ENCODE data around the gene RAP1GAP. TPM values are rescaled to one million over a fixed set of nuclear protein-coding genes. Genes with fewer than 3 reads are reported as not detected.
A peak's percentile ranks its signal among the peaks of the same experiment; 100 is the strongest.
"Not testable (repeated sequence)": the region's sequence is repeated elsewhere in the genome, so short reads cannot be mapped to it uniquely, and the experiment has no call there.

Gene RAP1GAP
- polyA plus RNA-seq, 3 donors, result 16.9 to 23.3 (median 20.7) TPM

DNA sequence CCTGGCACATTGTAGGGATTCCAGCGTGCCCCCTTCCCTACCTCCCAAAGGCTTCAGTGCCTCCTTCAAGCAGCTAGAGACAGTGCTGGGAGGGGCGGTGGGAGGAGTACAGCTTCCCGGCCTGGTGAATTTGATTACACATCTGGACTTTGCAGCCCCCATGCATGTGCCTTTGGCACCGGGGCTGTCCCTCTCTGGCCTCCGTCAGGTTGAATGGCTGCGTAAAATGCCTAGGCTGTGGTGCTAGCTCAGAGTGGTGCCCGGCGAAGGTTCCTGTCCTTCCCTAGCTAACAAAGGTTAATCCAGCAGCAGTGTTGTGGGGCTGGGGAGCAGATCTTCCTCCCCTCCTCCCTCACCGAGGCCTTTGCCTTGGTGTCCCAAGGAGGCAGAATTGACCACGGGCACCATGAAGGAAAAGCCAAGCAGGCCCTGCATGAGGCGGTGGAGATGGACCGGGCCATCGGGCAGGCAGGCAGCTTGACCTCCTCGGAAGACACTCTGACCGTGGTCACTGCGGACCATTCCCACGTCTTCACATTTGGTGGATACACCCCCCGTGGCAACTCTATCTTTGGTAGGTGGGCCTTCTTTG lies 93.7 kb downstream of the RAP1GAP start:
- DNase-seq (ENCODE audit: low read depth in 3 of 3, low spot score in 2 of 3), result no peak

DNA sequence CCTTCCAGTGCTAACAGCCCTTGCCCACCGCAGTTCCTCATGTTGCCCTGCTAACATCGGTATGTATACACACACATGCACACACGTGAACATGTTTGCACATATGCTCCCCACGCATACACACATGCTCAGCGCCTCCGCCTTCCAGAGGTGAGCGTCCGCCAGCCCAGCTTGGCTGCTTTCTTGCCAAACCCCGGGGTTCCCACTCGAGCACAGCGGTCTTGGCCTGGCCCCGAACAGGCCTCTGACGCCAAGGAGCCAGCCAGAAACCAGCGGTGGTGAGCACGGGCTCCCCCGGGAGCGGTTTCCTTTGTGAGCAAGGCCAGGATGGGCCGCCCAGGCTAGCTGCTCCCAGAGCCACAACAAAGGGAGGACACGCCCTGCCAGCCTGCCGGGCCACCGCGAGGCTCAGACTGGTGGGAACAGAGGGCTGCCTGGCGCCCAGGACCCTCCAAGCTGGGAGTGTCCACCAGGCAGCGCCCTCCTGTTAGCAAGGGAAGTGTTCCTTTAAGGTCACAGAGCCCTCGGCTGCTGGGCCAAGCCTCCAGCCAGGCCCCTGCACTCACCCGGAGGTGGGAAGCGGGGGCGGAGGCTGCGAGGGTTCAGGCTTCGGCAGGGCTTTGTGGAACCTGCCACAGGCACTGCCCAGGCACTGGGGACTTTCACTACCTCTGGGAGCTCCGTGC lies 94.5 kb downstream of the RAP1GAP start:
- DNase-seq (ENCODE audit: low read depth in 3 of 3, low spot score in 2 of 3), result no peak

DNA sequence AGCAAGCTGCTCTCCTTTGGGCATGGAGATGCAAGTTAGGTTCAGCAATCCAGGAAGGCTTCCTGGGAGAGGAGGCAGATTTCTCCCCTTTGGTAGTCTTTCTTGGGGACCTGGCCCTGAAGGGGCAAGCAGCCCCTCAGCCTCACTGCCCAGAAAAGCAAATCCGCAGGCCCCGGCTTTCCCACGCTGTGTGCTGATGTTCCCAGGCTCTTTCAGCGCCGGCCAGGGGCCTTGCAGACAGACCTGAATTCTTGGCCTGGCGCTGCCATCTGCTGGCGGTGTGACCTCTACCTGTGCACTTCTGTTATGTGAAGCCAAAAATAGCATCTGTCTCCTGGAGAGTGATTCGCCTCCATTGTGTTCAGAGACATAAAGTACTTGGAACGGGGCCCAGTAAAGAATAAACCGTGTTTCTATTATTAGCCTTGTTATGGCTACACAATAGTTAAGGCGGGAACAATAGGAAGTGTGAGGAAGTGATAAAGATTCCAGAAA lies 95.1 kb downstream of the RAP1GAP start:
- DNase-seq (ENCODE audit: low read depth in 3 of 3, low spot score in 2 of 3), result peak; percentile 41 to 57 (median 55)

DNA sequence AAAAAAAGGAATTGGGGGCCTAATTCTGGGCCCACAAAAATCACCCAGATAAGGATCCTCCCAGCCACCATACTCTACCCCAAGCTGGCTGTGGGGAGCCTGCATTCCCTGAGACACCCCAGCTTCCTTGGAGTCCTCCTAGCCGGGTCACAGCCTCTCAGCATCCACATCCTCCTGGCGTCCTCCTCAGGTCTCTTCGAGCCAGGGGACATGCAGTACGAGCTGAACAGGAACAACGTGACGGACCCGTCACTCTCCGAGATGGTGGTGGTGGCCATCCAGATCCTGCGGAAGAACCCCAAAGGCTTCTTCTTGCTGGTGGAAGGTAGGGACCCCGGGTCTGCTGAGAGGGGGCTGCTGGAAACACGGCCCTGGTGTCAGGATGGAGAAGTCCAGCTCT lies 95.7 kb downstream of the RAP1GAP start:
- no peak for DNase-seq (ENCODE audit: low read depth in 3 of 3, low spot score in 2 of 3)

DNA sequence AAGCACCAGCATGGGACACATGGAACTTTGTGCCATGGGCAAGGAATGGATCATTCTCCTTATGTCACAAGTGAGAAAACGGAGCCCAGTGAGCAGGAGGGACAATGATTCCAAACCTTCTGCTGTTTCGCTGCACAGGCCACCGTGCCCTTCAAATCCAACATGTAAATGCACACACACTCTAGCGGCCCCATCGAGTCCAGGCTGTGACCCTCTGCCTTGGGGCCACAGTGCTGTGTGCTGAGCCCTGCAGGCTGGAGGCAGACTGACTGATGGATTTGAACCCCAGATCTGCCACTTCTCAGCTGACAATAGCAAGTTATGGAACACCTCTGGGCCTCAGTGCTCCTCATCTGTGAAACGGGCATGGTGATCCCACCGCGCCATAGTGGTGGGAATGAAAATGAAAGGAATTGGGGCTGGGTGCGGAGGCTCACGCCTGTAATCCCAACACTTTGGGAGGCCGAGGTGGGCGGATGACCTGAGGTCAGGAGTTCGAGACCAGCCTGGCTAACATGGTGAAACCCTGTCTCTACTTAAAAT lies 96.4 kb downstream of the RAP1GAP start:
- no peak for DNase-seq (ENCODE audit: low read depth in 3 of 3, low spot score in 2 of 3)

DNA sequence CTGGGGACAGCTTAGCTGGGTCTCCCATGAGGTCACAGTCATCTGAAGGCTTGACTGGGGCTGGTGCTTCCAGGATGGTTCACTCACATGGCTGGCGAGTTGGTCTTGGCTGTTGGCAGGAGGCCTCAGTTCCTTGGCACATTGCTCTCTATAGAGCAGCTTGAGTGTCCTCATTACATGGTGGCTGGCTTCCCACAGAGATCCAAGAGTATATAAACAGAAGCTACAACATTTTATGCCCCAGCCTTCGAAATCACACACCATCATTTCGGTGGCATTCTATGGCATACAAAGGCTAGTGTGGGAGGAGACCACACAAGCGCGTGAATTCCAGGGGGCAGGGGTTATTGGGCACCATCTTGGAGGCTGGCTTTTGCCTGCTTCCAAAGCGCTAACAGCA lies 96.9 kb downstream of the RAP1GAP start:
- no peak for DNase-seq (ENCODE audit: low read depth in 3 of 3, low spot score in 2 of 3)

DNA sequence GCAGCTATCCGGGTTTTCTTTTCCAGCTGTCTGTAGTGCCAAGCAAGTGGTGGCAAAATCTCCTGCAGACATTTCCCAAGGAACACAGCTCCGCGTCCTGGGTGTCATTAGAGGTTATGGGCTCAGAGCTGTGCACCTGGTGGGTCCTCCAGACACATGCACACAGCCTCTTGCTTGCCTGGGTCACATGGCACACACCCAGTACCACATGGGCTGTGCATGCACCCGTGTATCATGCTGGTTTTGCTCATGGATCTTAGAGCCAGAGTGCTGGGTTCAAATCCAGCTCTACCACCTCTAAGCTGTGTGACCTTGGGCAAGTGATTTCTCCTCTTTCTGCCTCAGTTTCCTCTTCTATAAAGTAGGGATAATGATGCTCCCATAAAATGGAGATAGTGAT lies 98.3 kb downstream of the RAP1GAP start:
- no peak for DNase-seq (ENCODE audit: low read depth in 3 of 3, low spot score in 2 of 3)

DNA sequence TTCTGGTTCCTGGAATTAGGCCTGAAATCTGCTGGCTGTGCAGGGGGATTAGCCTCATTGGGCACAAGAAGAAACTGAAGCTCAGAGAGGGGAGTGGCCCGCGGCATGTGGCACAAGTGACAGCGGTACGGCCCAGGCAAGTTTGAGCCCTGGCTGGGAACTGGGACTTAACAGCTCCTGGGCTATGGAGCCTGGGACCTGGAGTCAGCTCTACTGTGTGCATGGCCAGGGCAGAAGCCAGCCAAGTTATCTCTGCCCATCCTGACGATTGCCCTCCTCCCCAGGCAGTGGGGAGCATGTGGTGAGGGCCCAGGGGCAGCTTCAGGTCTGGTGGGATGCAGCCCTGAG lies 98.7 kb downstream of the RAP1GAP start:
- DNase-seq (ENCODE audit: low read depth in 3 of 3, low spot score in 2 of 3), result no peak

DNA sequence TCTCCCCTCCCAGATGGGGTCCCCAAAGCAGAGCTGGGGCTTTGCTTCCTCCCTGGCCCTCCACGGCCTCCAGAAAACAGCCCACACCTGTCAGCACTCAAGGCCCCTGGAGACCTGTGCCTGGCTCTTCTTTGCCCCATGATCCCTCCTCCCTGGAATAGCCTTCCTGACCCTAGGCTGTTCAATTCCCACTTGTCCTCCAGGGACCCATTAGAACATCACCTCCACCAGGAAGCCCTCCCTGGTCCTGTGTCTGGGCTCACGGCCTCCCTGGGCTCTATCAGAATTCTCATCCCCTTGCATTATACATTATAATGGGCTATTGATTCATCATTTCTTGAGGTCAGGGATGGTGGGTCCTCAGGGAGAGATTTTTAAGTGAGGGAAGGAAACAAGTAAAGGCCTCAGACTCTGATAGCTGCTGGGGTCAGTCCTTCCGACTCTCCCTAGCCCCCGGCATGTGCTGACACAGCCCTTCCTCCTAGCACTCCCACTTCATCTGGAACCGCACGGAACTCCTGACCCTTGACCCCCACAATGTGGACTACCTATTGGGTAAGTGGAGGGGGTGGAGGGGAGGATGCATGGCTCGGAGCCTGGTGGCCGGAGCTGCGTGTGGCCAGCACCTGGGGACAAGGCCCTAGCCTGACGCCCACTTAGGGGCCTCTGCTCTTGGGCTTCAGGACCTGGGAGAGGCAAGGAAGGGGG lies 99.2 kb downstream of the RAP1GAP start:
- no peak for DNase-seq (ENCODE audit: low read depth in 3 of 3, low spot score in 2 of 3)

DNA sequence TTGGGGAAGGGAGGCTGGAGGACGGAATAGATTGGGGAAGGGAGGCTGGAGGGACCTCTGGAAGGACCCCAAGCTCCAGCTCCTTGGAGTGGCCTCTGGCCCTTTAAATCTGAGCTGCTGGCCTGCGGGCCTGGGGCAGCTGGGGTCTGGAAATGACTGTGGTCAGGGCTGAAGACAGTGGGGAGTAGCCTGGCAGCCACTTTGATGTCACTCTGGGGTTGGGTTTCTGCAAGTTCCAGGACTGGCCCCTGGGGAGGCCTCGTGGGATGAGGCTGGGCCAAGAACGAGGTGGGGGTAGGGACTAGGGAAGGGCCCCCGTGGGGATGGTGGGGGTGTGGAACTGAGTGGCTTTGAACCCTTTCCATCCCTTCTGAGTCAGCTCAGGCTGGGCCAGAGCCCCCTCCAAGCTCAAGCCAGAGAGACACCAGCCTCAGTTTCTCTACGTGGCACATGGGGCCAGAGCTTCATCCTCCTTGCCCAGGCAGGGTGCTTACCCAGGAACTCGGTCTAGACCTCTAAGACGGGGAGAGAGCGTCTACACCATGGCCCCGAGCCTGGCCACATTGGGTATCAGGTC lies 100.3 kb downstream of the RAP1GAP start:
- DNase-seq (ENCODE audit: low read depth in 3 of 3, low spot score in 2 of 3), result no peak

DNA sequence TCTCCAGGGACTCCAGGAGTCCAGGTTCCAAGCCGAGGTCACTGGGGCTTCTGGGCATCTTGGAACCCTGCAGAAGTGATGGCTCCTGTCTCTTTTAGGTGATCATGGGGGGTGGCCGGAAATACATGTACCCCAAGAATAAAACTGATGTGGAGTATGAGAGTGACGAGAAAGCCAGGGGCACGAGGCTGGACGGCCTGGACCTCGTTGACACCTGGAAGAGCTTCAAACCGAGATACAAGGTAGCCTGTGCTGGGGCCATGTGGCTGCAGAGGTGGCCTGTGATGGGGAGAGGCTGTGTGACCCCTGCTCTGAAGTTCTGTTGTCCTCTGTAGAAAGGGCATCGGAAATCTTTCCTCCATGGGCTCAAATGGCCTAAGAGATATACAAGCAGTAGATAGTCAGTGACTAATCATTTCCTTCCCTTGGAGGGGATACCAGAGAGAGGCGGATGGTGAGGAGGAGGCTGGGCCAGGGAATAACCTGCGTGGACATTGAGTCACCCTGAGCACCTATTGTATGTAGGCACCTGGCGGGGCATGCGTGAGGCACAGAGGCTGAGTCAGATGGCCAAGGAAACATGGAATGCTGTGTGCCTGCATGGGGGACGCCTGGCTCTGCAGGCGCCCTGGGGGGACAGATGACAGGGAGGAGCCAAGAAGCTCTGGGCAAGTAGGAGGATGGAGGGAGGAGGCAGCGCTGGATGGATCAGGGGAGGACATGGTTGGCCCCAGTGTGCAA lies 101.0 kb downstream of the RAP1GAP start:
- no peak for DNase-seq (ENCODE audit: low read depth in 3 of 3, low spot score in 2 of 3)

DNA sequence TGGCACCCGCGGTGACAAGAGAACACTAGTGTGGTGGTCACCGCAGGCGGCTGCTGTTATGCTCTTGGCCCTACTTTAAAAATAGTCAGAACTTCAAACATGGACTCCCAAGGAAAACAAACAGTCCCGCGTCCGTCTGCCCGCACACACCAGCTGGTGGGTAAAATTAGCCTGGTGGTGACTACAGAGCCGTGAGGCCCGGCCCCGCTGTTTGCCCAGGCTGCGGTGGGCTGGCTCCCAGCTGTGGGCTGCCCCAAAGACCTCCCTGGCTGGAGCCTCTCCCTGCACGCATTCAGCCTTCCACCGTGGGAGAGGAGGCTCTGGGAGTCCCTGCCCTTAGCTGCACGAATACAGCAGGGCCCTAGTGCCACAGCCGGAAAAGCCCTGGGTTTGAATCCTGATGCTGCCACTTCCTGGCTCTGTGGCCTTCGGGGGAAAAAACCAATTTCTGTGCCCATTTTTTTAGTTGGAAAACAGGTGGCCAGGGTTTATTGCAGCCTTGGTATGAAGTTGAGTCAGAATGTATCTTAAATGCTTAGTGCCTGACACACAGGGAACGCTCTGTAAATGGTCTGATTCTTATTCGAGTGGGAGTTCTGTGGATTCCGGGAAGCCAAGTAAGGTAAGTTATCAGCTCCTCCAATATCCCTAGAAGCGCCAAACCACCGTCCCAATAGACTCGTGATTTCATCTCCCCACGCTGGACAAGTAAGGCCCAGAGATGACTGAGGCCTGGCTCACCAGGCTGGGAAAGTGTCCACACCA lies 101.7 kb downstream of the RAP1GAP start:
- DNase-seq (ENCODE audit: low read depth in 3 of 3, low spot score in 2 of 3), result no peak

DNA sequence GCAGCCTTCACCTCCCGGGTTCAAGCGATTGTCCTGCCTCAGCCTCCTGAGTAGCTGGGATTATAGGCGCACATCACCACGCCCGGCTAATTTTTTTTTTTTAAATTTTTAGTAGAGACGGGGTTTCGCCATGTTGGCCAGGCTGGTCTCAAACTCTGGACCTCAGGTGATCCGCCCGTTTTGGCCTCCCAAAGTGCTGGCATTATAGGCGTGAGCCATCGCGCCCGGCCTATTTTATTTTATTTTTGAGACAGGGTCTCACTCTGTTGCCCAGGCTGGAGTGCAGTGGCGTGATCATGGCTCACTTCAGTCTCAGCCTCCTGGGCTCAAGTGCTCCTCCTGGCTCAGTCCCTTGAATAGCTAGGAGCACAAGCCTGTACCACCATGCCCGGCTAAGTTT lies 102.8 kb downstream of the RAP1GAP start:
- DNase-seq (ENCODE audit: low read depth in 3 of 3, low spot score in 2 of 3), result not testable (repeated sequence)

DNA sequence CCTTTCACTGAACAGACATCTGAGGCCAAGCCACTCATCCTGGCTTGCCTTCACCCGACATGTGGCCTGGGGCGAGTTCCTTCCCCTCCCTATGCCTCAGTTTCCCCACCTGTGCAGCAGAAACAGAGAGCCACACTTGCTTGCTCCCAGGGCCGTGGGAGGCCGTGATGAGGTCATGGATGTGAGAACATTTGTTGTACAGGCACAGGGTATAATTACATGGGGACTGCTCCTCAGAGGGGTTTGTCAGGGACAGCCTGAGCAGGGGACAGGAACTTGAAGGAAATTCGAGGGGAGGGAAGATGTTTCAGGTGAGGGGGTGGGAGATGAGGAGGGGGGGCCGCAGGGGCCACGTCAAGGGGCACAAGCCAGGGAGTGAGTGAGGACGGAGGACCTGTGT lies 103.9 kb downstream of the RAP1GAP start:
- no peak for DNase-seq (ENCODE audit: low read depth in 3 of 3, low spot score in 2 of 3)

DNA sequence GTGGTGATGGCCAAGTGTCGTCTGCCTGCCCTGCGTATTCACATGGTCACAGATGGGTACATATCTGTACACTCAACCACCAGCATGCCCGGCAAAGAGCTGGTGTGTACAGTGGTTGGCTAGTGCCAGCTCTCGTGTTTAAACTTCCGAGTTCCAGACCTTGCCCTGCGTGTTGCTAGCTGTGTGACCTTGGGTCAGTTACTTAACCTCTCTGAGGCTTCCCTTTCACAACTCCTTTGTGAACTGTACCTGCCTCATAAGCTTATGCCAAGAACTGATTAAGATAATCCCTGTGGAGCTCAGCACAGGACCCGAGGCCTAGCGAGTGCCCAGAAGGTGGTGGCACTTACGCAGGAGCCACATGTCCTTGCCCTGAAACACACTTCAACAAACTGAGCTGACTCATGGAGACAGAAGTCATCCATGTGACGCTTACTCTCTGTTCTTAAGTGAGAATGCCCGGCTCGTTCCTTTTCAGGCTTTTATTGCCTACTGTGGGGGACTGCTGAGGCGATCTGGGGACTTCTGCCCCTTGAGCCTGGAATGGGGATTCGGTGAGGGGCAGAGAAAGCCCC lies 104.5 kb downstream of the RAP1GAP start:
- DNase-seq (ENCODE audit: low read depth in 3 of 3, low spot score in 2 of 3), result no peak

DNA sequence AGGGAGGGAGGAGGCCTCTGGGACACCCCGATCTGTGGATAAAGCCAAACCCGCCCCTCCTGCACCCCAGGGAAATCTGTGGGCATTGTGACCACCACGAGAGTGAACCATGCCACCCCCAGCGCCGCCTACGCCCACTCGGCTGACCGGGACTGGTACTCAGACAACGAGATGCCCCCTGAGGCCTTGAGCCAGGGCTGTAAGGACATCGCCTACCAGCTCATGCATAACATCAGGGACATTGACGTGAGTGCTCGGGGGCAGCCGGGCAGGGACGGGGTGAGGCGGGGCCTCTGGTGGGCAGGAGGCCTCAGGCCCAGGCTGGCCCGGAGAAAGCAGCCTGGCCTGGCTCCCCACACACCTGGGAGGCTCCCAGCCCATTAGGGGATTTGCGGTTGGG lies 105.2 kb downstream of the RAP1GAP start:
- no peak for DNase-seq (ENCODE audit: low read depth in 3 of 3, low spot score in 2 of 3)

DNA sequence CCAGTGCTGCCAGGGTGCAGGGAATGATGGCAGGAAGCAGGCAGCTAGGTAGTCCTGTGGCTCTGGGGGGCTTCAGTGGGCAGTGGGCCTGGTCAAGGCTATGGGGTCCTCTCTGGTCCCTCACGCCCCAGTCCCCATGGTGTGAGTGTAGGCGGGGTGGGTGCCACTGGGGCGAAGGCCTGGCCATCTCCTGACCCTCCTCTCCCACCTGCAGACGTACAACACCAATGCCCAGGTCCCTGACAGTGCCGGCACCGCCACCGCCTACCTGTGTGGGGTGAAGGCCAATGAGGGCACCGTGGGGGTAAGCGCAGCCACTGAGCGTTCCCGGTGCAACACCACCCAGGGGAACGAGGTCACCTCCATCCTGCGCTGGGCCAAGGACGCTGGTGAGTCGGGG lies 106.3 kb downstream of the RAP1GAP start:
- no peak for DNase-seq (ENCODE audit: low read depth in 3 of 3, low spot score in 2 of 3)

DNA sequence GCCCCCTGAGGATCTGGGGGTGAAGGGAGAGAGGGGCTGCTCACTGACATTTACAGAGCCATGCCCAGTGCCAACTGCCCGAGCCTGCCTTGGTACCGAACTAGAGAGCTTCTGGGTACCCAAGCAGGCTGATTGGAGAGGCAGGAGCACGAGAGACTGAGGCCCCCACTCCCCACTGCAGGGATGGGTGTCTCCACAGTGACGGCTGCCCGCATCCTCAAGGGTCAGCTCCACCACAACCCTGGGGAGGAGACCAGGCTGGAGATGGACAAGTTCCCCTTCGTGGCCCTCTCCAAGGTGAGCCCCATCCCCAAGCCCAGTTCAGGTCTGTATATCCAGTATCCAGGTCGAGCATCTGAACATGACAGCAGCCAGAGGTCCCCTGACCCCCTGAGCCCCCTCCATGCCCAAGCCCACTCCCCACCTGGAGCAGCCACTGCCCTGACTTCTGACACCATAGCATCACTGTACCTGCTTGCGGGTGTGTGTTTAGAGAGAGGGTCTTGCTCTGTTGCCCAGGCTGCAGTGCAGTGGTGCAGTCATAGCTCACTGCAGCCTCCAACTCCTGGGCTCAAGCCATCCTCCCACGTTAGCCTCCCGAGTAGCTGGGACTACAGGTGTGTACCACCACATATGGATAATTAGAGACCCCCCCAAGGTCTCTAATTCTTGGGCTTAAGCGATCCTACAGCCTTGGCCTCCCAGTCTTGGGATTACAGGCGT lies 108.1 kb downstream of the RAP1GAP start:
- DNase-seq (ENCODE audit: low read depth in 3 of 3, low spot score in 2 of 3), result no peak
